ENCODE data around the gene NOL4L.

Gene NOL4L

DNA sequence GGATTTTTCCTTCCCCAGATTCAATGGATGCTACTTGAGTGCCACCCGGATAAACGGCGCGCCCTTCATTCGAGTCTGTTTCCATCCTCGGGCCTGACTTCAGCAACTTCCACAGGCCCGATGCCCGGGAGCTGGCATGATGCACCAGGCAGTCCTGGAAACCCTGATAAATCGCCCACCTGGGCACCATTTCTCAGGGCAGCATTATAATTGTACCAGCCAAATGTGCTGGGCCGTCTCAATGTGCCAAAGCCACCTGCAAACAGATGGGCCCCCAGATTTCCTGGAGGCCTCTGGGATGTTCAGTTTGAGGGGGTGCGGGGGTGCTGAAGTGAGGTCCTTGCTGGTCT lies 65.8 kb downstream of the NOL4L start:
- H2AFZ ChIP-seq (ENCODE audit: low read length, unreplicated experiment) = no peak overlapping the region
- no peaks in the 10 kb centered on the region for H3K36me3 ChIP-seq (ENCODE audit: insufficient read depth, low read length)
- no peak overlapping the region for H3K4me3 ChIP-seq (ENCODE audit: low read depth, low read length)
- H3K27me3 ChIP-seq (ENCODE audit: insufficient read depth, low read length) = no peaks in the 10 kb centered on the region
- H3K79me2 ChIP-seq (ENCODE audit: control insufficient read depth, insufficient read depth, low read length, unreplicated experiment) = no peaks in the 10 kb centered on the region
- H3K27ac ChIP-seq (ENCODE audit: low read depth, low read length) = no peak overlapping the region
- H3K4me1 ChIP-seq (ENCODE audit: control insufficient read depth, insufficient read depth, low read length, unreplicated experiment) = no peaks in the 10 kb centered on the region

DNA sequence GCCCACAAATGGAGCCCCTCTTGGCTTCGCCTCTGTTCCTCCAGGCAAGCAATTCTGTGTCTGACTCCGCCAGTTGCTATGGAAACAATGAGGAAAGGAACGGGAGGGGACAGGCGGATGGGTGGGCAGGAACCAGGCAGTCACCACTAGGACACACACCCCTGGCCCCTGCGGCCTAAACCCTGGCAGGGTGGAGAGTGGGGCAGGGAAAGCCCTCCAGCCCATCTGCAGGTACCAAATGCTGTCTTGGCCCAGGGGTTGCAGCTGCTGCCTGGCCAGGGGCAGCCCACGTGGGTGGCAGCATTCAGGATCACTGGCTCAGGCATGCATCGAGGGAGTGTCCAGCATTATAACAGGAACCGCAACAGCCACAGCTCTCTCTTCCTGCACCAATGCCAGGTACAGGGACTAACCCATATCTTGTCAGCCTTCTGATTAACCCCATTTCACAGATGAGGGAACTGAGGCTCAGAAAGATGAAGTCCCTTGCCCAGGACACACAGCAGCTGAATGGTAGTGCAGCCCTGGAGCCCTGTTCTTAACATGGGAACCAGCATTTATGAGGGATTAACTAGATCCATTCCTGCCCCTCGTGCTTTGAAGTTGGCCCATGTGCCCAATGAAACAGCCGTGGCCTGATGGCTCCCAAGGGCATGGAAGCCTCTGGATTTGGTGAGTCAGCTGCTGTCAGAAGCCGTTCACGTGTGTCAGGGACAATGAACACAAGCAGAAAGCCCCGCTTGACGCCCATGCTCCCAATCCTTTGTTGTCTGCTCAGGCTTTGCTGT lies 66.3 kb downstream of the NOL4L start:
- H3K27me3 ChIP-seq (ENCODE audit: insufficient read depth, low read length) = no peaks in the 10 kb centered on the region
- no peak overlapping the region for H3K4me3 ChIP-seq (ENCODE audit: low read depth, low read length)
- no peaks in the 10 kb centered on the region for H3K4me1 ChIP-seq (ENCODE audit: control insufficient read depth, insufficient read depth, low read length, unreplicated experiment)
- no peaks in the 10 kb centered on the region for H3K79me2 ChIP-seq (ENCODE audit: control insufficient read depth, insufficient read depth, low read length, unreplicated experiment)
- no peaks in the 10 kb centered on the region for H3K36me3 ChIP-seq (ENCODE audit: insufficient read depth, low read length)
- H3K27ac ChIP-seq (ENCODE audit: low read depth, low read length) = no peak overlapping the region
- no peak overlapping the region for H2AFZ ChIP-seq (ENCODE audit: low read length, unreplicated experiment)

DNA sequence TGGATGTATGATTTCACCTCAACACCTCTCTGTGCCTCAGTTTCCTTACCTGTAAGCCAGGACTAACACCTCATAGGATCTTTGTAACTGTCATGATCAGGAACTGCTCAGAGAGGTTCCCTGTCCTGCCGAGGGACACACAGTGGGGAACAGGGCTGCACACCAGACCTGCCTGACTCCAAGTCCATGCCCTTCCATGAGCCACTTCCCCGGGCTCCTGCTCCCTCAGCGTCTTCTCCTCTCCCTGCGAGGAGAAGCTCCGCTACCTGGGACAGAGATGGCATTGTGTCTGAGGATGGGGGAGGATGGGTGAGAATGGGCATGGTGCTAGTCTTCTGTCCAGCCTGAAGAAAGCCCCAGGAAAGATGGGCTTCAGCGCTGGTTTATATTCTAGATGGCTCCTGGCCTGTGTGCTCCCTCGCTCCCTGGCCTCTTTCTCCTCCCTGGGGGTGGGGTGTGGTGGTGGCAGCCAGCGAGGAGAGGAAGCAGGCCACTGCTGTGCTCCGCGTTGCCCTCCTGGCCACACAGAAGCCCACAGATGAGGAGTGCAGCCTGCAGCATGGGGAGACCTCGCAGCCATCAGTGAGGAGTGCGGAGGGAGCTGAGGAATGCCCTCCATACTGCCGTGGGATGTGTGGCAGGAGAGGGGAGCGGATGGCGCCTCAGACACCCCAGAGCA lies 67.1 kb downstream of the NOL4L start:
- no peaks in the 10 kb centered on the region for H3K4me1 ChIP-seq (ENCODE audit: control insufficient read depth, insufficient read depth, low read length, unreplicated experiment)
- H2AFZ ChIP-seq (ENCODE audit: low read length, unreplicated experiment) = no peak overlapping the region
- no peaks in the 10 kb centered on the region for H3K36me3 ChIP-seq (ENCODE audit: insufficient read depth, low read length)
- H3K4me3 ChIP-seq (ENCODE audit: low read depth, low read length) = no peak overlapping the region
- H3K27ac ChIP-seq (ENCODE audit: low read depth, low read length) = no peak overlapping the region
- no peaks in the 10 kb centered on the region for H3K27me3 ChIP-seq (ENCODE audit: insufficient read depth, low read length)
- H3K79me2 ChIP-seq (ENCODE audit: control insufficient read depth, insufficient read depth, low read length, unreplicated experiment) = no peaks in the 10 kb centered on the region

DNA sequence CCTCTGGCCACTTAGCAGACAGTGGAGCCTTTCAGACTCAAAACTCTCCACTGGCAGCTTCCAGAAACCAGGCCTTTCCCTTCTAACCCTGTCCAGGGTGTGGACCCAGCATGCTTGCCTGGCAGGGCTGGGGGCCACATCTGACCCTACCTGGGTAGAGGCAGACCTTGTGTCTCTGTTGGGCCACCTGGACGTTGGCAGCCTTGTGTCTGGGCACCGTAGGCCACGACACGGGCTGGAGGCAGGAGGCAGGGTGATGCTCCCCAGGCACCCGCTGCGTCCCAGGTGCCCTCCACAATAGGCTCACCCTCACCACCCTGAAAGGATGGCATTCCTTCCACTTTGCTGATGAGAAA lies 67.6 kb downstream of the NOL4L start:
- Histone ChIP-seq H3K4me1 (ENCODE audit: control insufficient read depth, insufficient read depth, low read length, unreplicated experiment) (no peaks in the 10 kb centered on the region), H3K27ac (ENCODE audit: low read depth, low read length) (no peak overlapping the region), H3K79me2 (ENCODE audit: control insufficient read depth, insufficient read depth, low read length, unreplicated experiment) (no peaks in the 10 kb centered on the region), H2AFZ (ENCODE audit: low read length, unreplicated experiment) (no peak overlapping the region), H3K36me3 (ENCODE audit: insufficient read depth, low read length) (no peaks in the 10 kb centered on the region), H3K4me3 (ENCODE audit: low read depth, low read length) (no peak overlapping the region), H3K27me3 (ENCODE audit: insufficient read depth, low read length) (no peaks in the 10 kb centered on the region)

DNA sequence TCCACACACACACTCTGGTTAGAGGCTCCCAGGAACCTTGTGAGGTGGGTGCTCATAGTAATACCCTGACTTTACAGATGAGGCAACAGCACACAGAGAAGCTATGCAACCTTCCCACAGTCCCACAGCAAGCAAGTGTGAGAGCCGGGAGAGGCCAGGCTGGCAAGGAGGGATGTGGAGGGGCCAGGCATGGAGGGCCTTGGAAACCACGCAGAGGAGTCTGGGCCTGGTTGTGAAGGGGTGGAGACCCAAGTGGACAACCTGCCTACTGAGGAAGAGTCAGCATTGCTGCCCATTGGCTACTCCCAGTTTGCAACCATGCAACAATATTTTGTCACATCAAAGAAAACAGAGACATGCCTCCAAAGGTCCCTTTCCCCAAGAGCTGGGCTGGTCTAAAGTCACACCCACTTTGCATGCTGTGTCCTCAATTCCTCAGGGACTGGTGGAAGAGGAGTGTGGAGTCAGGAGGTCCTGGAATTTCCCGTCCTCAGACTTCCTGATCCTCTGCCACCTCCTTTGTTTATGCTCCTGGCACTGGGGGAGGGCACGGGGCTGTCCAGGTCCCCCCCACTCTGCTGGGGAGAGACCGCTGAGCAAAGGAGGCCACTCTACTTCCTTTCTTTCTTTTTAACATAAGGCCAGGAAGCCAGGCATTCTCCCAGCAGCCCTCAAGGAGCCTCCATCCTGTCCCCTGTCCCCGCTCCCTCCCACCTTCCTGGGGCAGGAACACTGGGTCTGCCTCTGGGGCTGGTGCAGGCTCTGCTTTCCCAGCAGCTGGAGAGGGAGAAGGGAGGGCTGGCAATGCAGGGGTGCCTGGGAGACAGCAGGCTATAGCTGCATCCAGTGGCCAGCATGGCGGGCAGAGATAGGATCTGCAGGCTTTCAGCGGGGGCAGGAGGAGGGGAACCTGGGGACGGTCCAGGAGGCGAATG lies 68.3 kb downstream of the NOL4L start:
- Histone ChIP-seq H3K27me3 (ENCODE audit: insufficient read depth, low read length) (no peaks in the 10 kb centered on the region), H3K4me1 (ENCODE audit: control insufficient read depth, insufficient read depth, low read length, unreplicated experiment) (no peaks in the 10 kb centered on the region), H3K4me3 (ENCODE audit: low read depth, low read length) (no peak overlapping the region), H3K36me3 (ENCODE audit: insufficient read depth, low read length) (no peaks in the 10 kb centered on the region), H2AFZ (ENCODE audit: low read length, unreplicated experiment) (no peak overlapping the region), H3K79me2 (ENCODE audit: control insufficient read depth, insufficient read depth, low read length, unreplicated experiment) (no peaks in the 10 kb centered on the region), H3K27ac (ENCODE audit: low read depth, low read length) (no peak overlapping the region)

DNA sequence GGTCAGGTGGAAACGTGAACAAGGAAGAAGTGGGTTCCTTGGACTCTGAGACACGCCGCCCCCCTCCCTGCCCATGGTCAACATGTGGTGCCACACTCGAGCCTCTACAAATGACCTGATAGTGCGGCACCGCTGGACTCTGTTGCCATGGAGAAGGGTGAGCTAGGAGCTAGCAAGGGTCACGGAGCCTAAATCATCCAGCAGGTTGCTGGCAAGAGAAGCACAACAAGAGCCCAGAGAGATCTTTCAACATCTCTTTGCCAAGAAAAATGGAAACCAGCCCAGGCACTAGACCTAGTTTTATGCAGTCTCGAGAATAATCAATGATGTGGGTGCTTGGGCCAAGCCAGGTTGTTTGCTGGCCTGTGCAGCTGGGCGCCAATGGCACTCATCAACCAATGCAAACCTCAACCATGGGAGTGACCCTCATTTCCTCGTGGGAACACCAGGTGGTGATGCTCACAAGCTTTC lies 69.5 kb downstream of the NOL4L start:
- no peak overlapping the region for H3K27ac ChIP-seq (ENCODE audit: low read depth, low read length)
- no peaks in the 10 kb centered on the region for H3K79me2 ChIP-seq (ENCODE audit: control insufficient read depth, insufficient read depth, low read length, unreplicated experiment)
- no peak overlapping the region for H3K4me3 ChIP-seq (ENCODE audit: low read depth, low read length)
- no peaks in the 10 kb centered on the region for H3K36me3 ChIP-seq (ENCODE audit: insufficient read depth, low read length)
- H3K27me3 ChIP-seq (ENCODE audit: insufficient read depth, low read length) = no peaks in the 10 kb centered on the region
- no peaks in the 10 kb centered on the region for H3K4me1 ChIP-seq (ENCODE audit: control insufficient read depth, insufficient read depth, low read length, unreplicated experiment)
- no peak overlapping the region for H2AFZ ChIP-seq (ENCODE audit: low read length, unreplicated experiment)

DNA sequence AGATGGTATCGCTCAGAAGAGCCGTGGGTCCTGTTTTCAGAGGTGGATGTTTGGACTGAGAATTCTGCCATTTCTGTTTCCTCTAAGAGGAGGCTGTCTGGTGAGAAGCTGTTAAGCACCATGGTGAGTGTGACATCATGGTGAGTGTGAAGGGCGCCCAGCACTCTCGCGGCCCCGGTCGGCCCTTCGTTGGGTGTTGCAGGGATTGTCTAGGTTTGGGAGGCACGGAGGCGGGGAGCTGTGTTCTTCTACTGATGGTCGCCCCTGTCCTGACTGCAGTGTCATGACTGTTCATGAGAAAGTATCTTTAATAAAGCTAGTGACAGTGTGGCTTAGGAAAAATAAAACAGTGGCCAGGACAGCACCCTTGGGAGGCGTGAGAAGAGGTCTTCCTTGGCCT lies 70.4 kb downstream of the NOL4L start:
- Histone ChIP-seq H3K4me3 (ENCODE audit: low read depth, low read length) (no peak overlapping the region), H3K27ac (ENCODE audit: low read depth, low read length) (no peak overlapping the region), H3K4me1 (ENCODE audit: control insufficient read depth, insufficient read depth, low read length, unreplicated experiment) (no peaks in the 10 kb centered on the region), H3K27me3 (ENCODE audit: insufficient read depth, low read length) (no peaks in the 10 kb centered on the region), H2AFZ (ENCODE audit: low read length, unreplicated experiment) (no peak overlapping the region), H3K79me2 (ENCODE audit: control insufficient read depth, insufficient read depth, low read length, unreplicated experiment) (no peaks in the 10 kb centered on the region), H3K36me3 (ENCODE audit: insufficient read depth, low read length) (no peaks in the 10 kb centered on the region)

DNA sequence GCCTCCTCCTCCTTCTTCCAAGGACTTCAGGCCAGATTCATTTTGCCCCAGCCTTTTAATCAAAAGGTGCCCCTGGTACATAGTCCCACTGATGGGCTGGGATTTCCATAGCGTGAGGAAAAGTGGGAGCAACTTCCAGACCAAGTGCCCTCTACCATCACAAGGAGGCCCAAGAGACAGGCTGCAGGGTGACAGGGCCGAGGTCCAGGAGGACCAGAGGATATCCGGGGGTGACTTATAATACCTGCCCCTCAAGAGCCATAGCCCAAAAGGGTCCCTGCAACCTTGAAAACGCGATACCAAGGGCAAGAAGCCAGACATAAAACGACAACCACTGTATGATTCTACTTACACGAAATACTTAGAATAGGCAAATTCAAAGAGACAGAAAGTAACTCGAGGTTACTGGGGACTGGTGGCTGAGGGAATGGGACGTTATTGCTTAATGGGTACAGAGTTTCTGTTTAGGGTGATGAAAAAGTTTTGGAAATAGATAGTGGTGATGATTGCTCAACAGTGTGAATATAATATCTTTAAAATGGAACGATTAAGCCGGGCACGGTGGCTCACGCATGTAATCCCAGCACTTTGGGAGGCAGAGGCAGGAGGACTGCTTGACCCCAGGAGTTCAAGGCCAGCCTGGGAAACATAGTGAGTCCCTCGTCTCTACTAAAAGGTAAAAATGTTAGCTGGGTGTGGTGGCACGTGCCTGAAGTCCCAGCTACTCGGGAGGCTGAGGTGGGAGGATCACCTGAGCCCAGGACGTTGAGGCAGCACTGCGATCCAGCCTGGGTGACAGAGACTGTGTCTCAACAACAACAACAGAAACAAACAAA lies 71.9 kb downstream of the NOL4L start:
- Histone ChIP-seq H3K4me1 (ENCODE audit: control insufficient read depth, insufficient read depth, low read length, unreplicated experiment) (no peaks in the 10 kb centered on the region), H2AFZ (ENCODE audit: low read length, unreplicated experiment) (no peak overlapping the region), H3K27me3 (ENCODE audit: insufficient read depth, low read length) (no peaks in the 10 kb centered on the region), H3K36me3 (ENCODE audit: insufficient read depth, low read length) (no peaks in the 10 kb centered on the region), H3K4me3 (ENCODE audit: low read depth, low read length) (no peak overlapping the region), H3K79me2 (ENCODE audit: control insufficient read depth, insufficient read depth, low read length, unreplicated experiment) (no peaks in the 10 kb centered on the region), H3K27ac (ENCODE audit: low read depth, low read length) (no peak overlapping the region)

DNA sequence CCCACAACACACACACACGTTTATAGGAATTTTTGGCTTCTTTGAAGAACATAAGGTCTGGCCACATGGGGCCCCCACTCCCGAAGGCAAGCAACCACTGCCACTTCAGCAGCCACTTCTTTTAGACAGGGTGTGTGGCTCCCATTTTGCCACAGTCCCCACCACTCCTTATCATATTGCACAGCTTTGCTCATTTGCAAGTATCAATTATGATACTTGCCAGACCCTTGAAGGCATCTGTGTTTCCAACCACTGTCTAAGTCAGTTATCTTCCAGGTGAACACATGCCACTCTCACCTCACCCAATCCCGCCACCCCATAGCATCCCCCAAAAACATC lies 73.1 kb downstream of the NOL4L start:
- no peaks in the 10 kb centered on the region for H3K79me2 ChIP-seq (ENCODE audit: control insufficient read depth, insufficient read depth, low read length, unreplicated experiment)
- no peaks in the 10 kb centered on the region for H3K4me1 ChIP-seq (ENCODE audit: control insufficient read depth, insufficient read depth, low read length, unreplicated experiment)
- H3K27ac ChIP-seq (ENCODE audit: low read depth, low read length) = no peak overlapping the region
- H3K36me3 ChIP-seq (ENCODE audit: insufficient read depth, low read length) = no peaks in the 10 kb centered on the region
- H3K27me3 ChIP-seq (ENCODE audit: insufficient read depth, low read length) = no peaks in the 10 kb centered on the region
- H3K4me3 ChIP-seq (ENCODE audit: low read depth, low read length) = no peak overlapping the region
- no peak overlapping the region for H2AFZ ChIP-seq (ENCODE audit: low read length, unreplicated experiment)

DNA sequence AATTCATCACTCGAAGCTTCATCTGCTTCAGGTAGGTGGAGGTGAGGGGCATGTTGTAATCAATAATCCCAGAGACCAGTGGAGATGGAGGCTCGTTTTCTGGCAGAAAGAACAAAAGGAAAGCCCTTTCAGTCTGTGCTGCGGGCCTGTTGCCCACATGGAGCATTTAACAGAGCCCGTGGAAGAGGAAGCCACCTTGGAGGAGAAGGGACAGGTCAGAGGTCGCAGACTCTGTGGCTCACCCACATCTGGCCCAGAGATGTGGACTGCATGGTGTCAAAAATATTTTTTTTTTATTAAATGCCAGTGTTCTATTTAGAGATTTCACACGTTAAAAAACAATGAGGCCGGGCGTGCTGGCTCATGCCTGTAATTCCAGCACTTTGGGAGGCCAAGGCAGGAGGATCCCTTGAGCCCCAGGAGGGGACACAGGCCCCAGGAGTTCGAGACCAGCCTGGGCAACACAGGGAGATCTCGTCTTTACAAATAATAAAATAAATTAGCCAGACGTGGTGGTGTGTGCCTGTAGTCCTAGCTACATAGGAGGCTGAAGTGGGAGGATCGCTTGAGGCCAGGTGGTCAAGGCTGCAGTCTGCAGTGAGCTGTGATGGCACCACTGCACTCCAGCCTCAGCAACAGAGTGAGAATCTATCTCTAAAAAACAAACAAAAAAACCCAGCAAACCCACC lies 73.6 kb downstream of the NOL4L start:
- Histone ChIP-seq H3K4me3 (ENCODE audit: low read depth, low read length) (no peak overlapping the region), H3K36me3 (ENCODE audit: insufficient read depth, low read length) (no peaks in the 10 kb centered on the region), H3K27me3 (ENCODE audit: insufficient read depth, low read length) (no peaks in the 10 kb centered on the region), H2AFZ (ENCODE audit: low read length, unreplicated experiment) (no peak overlapping the region), H3K27ac (ENCODE audit: low read depth, low read length) (no peak overlapping the region), H3K79me2 (ENCODE audit: control insufficient read depth, insufficient read depth, low read length, unreplicated experiment) (no peaks in the 10 kb centered on the region), H3K4me1 (ENCODE audit: control insufficient read depth, insufficient read depth, low read length, unreplicated experiment) (no peaks in the 10 kb centered on the region)

All from ACC112 (cell line).